T-helper 17 cell (primary cell): Measurements from ENCODE around the gene DNAH3. TPM values are rescaled to one million over a fixed set of nuclear protein-coding genes. Genes with fewer than 3 reads are reported as not detected.
A peak's percentile ranks its signal among the peaks of the same experiment; 100 is the strongest.
"Not testable (repeated sequence)": the region's sequence is repeated elsewhere in the genome, so short reads cannot be mapped to it uniquely, and the experiment has no call there.

ENCODE experiments used
- ATAC-seq: fragments of 150-1000 bp; cut with Tn5 transposase; 2 replicates; pipeline ENCODE4 v1.10.0; 2021; ENCODE audit warnings: mild to moderate bottlenecking, moderate library complexity
- DNase-seq, 3 donors: peaks; one replicate each; pipeline versions ENCODE4 v3.0.0 to v3.0.0-alpha.2; 2020 to 2021
- H3K9me3 ChIP-seq: one replicate; pipeline ENCODE4 v1.7.0; 2013; ENCODE audit warnings: low read length, mild to moderate bottlenecking; ENCODE audit not compliant: control insufficient read depth, poor library complexity, severe bottlenecking
- H3K27ac Mint-ChIP-seq: one replicate; pipeline ENCODE4 v1.8.0; 2022; ENCODE audit warnings: mild to moderate bottlenecking, moderate library complexity, mixed read lengths
- H3K27me3 Mint-ChIP-seq: one replicate; pipeline ENCODE4 v1.8.0; 2022; ENCODE audit warnings: mixed read lengths
- H3K36me3 Mint-ChIP-seq: one replicate; pipeline ENCODE4 v1.8.0; 2022; ENCODE audit warnings: low read depth, mixed read lengths
- H3K4me1 Mint-ChIP-seq: one replicate; pipeline ENCODE4 v1.8.0; 2022; ENCODE audit warnings: mild to moderate bottlenecking, mixed read lengths
- H3K4me3 Mint-ChIP-seq: one replicate; pipeline ENCODE4 v1.8.0; 2022; ENCODE audit warnings: mild to moderate bottlenecking, moderate library complexity, mixed read lengths
- total RNA-seq, 4 donors: library from RNA in 2 of 4; stranded (reverse) in 2 of 4; gene quantifications; one replicate each; pipeline ENCODE4 v1.2.3 and lab custom pipeline; 2022 to 2026

The DNAH3 gene
- total RNA-seq, 2 donors from 2014 or later, result 0.10 TPM; not detected in 1

DNA sequence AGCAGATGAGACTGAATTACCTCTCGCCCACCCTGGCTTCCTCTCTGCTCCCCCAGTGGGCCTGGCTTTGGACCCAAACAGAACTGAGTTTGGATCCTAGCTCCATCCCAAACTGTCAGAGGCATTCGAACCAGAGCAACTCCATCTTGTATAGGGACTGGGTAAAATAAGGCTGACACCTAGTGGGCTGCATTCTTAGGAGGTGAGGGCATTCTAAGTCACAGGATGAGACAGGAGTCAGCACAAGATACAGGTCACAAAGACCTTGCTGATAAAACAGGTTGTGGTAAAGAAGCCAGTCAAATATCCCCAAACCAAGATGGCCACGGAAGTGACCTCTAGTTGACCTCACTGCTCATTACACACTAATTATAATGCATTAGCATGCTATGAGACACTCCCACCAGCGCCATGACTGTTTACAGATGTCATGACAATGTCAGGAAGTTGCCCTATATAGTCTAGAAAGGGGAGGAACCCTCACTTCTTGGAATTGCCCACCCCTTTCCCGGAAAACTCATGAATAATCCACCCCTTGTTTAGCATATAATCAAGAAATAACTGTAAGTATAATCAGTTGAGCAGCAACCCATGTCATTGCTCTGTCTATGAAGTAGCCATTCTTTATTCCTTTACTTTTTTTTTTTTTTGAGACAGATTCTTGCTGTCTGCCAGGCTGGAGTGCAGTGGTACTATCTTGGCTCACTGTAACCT, 205.6 kb downstream of the DNAH3 start:
- Mint-ChIP-seq H3K27ac (peak overlapping the region; percentile 81), H3K4me1 (peaks cover 14% of the 10 kb centered on the region), H3K27me3 (peaks cover under 1% of the 10 kb centered on the region), H3K4me3 (no peak overlapping the region), H3K36me3 (no peaks in the 10 kb centered on the region)
- peak; percentile 80 for ATAC-seq
- no peaks in the 10 kb centered on the region for H3K9me3 ChIP-seq
- DNase-seq, result no peak

- no peak overlapping the region for H3K4me3 Mint-ChIP-seq
- DNase-seq (no peak), ATAC-seq (no peak)
- H3K9me3 ChIP-seq, result no peaks in the 10 kb centered on the region
- H3K4me1 Mint-ChIP-seq, result peaks cover 14% of the 10 kb centered on the region
- no peaks in the 10 kb centered on the region for H3K36me3 Mint-ChIP-seq
- no peak overlapping the region for H3K27ac Mint-ChIP-seq
- no peaks in the 10 kb centered on the region for H3K27me3 Mint-ChIP-seq
These were observed 208.4 kb downstream of the DNAH3 start for GRCh38 chr16:20942256-20942655.

- no peaks in the 10 kb centered on the region for H3K36me3 Mint-ChIP-seq
- no peak for ATAC-seq
- H3K27ac Mint-ChIP-seq, result no peak overlapping the region
- H3K4me1 Mint-ChIP-seq, result peaks cover 14% of the 10 kb centered on the region
- no peak overlapping the region for H3K4me3 Mint-ChIP-seq
- H3K27me3 Mint-ChIP-seq, result peaks cover 6% of the 10 kb centered on the region
- H3K9me3 ChIP-seq, result no peaks in the 10 kb centered on the region
- DNase-seq, result no peak
These were observed 209.1 kb downstream of the DNAH3 start for GRCh38 chr16:20941636-20941926.

DNA sequence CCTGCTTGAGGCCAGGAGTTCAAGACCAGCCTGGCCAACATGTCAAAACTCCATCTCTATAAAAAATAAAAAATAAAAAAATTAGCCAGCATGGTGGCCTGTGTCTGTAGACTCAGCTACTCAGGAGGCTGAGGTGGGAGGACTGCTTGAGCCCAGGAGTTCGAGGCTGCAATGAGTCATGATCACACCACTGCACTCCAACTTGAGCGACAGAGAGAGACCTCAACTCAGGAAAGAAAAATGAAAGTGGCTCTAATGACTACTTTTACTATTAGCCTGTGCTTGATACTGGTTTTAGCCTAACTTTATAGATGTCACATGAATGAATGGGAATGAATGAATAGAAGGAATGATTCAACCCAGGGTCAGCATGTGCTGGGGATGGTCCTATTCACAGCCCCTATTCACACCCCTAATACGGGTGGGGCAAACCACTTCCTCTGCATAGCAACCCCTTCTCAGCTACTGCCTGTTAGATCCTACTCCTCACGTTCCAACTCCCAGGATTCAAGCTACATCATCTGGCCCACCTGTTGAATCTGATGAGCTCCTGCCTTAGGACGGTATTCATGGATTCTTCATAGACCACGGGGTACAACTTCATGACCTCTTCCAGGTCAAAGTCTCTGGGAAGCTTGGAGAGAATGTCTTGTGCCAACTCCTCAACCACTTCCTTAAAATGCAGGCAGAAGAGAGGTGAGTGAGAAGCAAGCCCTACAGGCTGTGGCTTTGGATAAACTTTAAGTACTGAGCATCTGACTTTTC, 209.6 kb downstream of the DNAH3 start:
- Mint-ChIP-seq H3K36me3 (no peaks in the 10 kb centered on the region), H3K27ac (no peak overlapping the region), H3K27me3 (peaks cover 10% of the 10 kb centered on the region), H3K4me1 (peaks cover 12% of the 10 kb centered on the region), H3K4me3 (no peak overlapping the region)
- H3K9me3 ChIP-seq, result no peaks in the 10 kb centered on the region
- no peak for ATAC-seq
- no peak for DNase-seq

DNA sequence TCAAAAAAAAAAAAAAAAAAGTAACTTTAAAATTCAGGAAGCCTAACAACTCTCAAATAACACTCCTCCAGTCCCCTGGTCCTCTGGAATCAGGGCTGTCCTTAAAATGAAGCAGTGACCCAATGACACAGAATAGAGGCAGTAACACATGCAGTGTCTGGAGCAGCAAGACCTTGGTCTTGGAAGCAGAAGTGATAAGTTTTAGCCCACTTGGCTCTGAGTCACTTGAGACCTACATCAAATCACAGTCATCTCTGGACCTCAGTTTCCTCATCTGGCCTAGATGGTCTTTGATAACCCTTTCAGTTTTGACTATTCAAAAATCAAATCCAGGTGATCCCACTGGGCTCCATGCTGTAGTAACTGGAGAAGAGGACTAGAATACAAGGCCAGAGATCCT, 211.0 kb downstream of the DNAH3 start:
- H3K4me3 Mint-ChIP-seq, result no peak overlapping the region
- ATAC-seq (no peak), DNase-seq (no peak)
- no peaks in the 10 kb centered on the region for H3K36me3 Mint-ChIP-seq
- no peaks in the 10 kb centered on the region for H3K9me3 ChIP-seq
- H3K27ac Mint-ChIP-seq, result no peak overlapping the region
- peaks cover 10% of the 10 kb centered on the region for H3K27me3 Mint-ChIP-seq
- peaks cover 7% of the 10 kb centered on the region for H3K4me1 Mint-ChIP-seq

DNA sequence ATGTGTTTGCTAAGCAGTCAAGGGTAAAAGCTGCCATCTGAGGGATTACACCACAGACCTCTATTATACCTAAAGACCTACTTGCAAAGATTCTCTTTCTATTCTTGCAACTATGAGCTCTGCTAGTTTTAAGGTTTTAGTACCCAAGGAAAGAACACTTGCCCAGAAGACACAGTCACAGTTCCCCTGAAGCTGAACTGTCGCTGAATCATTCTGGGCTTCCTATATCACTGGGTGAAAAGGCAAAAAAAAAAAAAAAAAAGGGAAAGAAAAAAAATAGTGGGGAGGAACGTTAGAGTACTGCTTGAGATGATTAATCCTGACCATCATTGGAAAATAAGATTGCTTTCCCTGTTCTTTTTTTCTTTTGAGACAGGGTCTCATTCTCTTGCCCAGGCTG, 212.2 kb downstream of the DNAH3 start:
- Mint-ChIP-seq H3K27me3 (peaks cover 10% of the 10 kb centered on the region), H3K4me1 (peaks cover 5% of the 10 kb centered on the region), H3K27ac (no peak overlapping the region), H3K4me3 (no peak overlapping the region), H3K36me3 (no peaks in the 10 kb centered on the region)
- H3K9me3 ChIP-seq, result no peaks in the 10 kb centered on the region
- DNase-seq, result no peak
- ATAC-seq, result no peak

DNA sequence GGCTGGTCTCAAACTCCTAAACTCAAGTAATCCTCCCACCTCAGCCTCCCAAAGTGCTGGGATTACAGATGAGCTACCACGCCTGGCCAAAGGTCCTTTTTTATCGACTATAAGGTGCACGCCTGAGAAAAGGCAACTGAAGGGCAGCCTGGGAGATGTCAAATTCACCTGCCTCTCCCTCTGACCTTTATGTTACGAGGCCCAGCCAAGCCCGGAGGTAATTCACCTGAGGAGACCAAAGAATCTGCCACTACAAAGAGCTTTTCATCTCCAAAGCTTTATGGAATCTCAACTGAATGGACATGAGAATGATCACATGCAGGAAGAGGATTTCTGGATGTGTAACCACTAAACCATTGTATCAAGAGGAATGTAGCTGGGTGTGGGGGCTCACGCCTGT, 212.9 kb downstream of the DNAH3 start:
- Mint-ChIP-seq H3K27ac (no peak overlapping the region), H3K4me1 (peaks cover 3% of the 10 kb centered on the region), H3K27me3 (peaks cover 10% of the 10 kb centered on the region), H3K4me3 (no peak overlapping the region), H3K36me3 (no peaks in the 10 kb centered on the region)
- ATAC-seq (no peak), DNase-seq (no peak)
- H3K9me3 ChIP-seq, result no peaks in the 10 kb centered on the region

GRCh38 chr16:20933589-20933988, 217.1 kb downstream of the DNAH3 start:
- Mint-ChIP-seq H3K27ac (no peak overlapping the region), H3K4me3 (no peak overlapping the region), H3K27me3 (peaks cover 10% of the 10 kb centered on the region), H3K4me1 (no peaks in the 10 kb centered on the region), H3K36me3 (no peaks in the 10 kb centered on the region)
- no peaks in the 10 kb centered on the region for H3K9me3 ChIP-seq
- no peak for DNase-seq
- ATAC-seq, result no peak

DNA sequence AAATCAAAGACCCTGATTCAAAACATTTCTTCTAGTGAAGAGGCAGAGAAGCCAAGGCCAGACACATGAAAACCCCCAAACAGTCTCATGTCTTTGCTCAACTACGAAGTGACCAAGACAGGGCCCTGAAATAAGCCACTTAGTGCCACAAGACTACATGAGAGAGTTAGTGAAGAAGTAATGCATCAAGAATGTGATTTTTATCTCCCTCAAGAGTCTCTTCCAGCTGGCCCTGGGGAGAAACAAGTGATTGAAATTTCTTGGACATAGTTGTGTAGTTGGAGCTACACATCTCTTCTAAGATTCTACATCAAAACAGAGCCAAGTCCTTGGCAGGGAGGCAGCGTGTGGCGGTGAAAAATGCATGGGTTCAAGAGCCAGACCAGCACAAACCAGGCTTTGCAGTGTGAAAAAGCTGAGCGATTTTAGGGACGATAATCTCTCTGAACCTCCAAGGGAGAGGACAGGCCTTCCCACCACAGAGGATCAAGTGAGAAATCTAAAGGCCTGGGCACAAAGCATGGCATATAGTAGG, 219.5 kb downstream of the DNAH3 start:
- Mint-ChIP-seq H3K27me3 (no peaks in the 10 kb centered on the region), H3K36me3 (peaks cover 3% of the 10 kb centered on the region), H3K4me1 (no peaks in the 10 kb centered on the region), H3K4me3 (no peak overlapping the region), H3K27ac (no peak overlapping the region)
- ATAC-seq, result no peak
- DNase-seq, result no peak
- no peaks in the 10 kb centered on the region for H3K9me3 ChIP-seq

- ATAC-seq, result no peak
- H3K27ac Mint-ChIP-seq, result peak overlapping the region; percentile 32
- H3K36me3 Mint-ChIP-seq, result peaks cover 3% of the 10 kb centered on the region
These were observed 220.3 kb downstream of the DNAH3 start for GRCh38 chr16:20930365-20930690.

GRCh38 chr16:20929676-20930364, 220.8 kb downstream of the DNAH3 start:
- not testable (repeated sequence) for H3K9me3 ChIP-seq, DNase-seq, H3K4me1 Mint-ChIP-seq, ATAC-seq, H3K36me3 Mint-ChIP-seq, H3K4me3 Mint-ChIP-seq, H3K27me3 Mint-ChIP-seq
- H3K27ac Mint-ChIP-seq, result peak overlapping the region; percentile 32

More at GRCh38 chr16:20930365-20930690, 220.3 kb downstream of the DNAH3 start:
- H3K9me3 ChIP-seq, result no peaks in the 10 kb centered on the region
- Mint-ChIP-seq H3K27me3 (no peaks in the 10 kb centered on the region), H3K4me1 (no peaks in the 10 kb centered on the region), H3K4me3 (no peak overlapping the region)
- no peak for DNase-seq

DNA sequence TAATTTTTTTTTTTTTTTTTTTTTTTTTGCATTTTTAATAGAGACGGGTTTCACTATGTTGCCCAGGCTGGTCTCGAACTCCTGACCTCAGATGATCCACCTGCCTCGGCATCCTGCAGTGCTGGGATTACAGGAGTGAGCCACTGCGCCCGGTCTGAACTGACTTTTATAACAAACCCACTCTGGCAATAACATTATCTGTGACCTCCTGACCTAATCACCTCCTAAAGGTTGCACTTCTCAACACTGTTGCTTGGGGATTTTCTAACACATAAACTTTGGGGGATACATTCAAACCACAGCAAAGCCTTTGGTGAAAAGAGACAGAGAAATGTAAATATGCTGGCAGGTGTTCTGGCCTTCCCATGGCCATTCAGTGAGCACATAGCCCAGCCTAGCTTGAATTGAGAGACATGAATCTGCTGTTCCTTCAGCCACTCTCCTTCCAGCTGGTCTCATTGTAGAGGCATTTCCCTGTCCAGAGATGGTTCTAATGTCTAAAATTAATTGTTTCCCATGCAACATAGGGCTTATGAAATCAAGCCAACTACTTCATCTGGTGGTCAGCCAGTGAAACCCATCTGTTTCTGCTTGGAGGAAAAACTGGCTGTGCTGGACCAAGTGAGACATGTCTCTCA, 221.8 kb downstream of the DNAH3 start:
- H3K27me3 Mint-ChIP-seq, result no peaks in the 10 kb centered on the region
- DNase-seq, result no peak
- no peaks in the 10 kb centered on the region for H3K9me3 ChIP-seq
- ATAC-seq, result no peak
- H3K4me1 Mint-ChIP-seq, result no peaks in the 10 kb centered on the region
- H3K27ac Mint-ChIP-seq, result no peak overlapping the region
- H3K36me3 Mint-ChIP-seq, result peaks cover 3% of the 10 kb centered on the region
- no peak overlapping the region for H3K4me3 Mint-ChIP-seq

- ATAC-seq, result no peak
- H3K4me1 Mint-ChIP-seq, result no peaks in the 10 kb centered on the region
These were observed 224.9 kb downstream of the DNAH3 start for GRCh38 chr16:20925751-20926150.

More at GRCh38 chr16:20925751-20926150, 224.9 kb downstream of the DNAH3 start:
- H3K9me3 ChIP-seq, result no peaks in the 10 kb centered on the region
- Mint-ChIP-seq H3K27me3 (no peaks in the 10 kb centered on the region), H3K4me3 (no peak overlapping the region), H3K27ac (no peak overlapping the region), H3K36me3 (peaks cover 5% of the 10 kb centered on the region)
- no peak for DNase-seq
